ENCODE data around the gene MRPS14.
A peak's percentile ranks its signal among the peaks of the same experiment; 100 is the strongest.

Gene MRPS14

DNA sequence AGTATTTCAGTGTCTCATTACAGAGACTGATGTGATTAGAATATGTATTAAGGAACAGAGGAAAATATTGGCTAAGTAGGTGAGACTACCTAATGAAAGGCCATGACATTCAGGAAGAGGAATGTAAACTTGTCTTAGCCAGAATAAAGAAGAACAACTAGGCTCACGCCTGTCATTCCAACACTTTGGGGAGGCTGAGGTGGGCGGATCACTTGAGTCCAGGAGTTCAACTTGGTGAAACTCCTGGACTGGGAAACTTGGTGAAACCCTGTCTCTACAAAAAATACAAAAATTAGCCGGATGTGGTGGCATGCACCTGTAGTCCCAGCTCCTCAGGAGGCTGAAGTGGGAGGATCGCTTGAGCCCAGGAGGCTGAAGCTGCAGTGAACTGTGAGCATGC, 38.3 kb downstream of the MRPS14 start:
- no peak for DNase-seq (ENCODE audit: low spot score)

DNA sequence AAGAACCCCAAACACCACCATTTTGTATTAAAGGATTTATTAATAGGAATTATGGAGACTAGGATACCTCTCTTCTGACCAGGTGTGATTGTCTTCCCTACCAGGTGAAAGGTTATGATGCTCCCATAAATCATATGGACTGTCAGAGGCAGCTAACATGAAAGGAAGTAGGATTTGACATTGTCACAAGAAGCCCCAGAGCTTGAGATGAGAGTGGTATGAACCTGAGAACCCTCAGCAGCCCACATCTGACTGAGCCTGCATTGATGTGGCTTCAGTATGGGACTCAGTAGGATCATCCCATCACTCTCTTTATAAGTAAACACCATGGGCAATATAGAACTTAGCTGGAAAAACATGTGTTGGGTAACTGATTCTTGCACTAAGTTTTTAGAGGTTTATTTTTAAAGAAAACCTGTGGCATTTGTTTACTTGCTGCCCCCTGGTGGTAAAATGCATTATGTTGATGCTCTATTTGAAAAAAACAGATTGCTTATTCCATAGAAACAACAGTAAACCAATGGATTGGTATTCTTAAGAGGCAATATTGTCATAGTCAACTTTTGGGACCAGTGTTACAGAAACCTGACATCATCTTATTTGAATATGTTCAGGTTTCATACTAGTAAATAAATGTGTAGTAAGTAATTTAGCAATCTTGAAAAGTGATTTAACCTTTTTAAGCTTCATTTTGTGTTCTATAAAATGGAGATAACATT, 40.1 kb downstream of the MRPS14 start:
- peak; percentile 71 for DNase-seq (ENCODE audit: low spot score)

DNA sequence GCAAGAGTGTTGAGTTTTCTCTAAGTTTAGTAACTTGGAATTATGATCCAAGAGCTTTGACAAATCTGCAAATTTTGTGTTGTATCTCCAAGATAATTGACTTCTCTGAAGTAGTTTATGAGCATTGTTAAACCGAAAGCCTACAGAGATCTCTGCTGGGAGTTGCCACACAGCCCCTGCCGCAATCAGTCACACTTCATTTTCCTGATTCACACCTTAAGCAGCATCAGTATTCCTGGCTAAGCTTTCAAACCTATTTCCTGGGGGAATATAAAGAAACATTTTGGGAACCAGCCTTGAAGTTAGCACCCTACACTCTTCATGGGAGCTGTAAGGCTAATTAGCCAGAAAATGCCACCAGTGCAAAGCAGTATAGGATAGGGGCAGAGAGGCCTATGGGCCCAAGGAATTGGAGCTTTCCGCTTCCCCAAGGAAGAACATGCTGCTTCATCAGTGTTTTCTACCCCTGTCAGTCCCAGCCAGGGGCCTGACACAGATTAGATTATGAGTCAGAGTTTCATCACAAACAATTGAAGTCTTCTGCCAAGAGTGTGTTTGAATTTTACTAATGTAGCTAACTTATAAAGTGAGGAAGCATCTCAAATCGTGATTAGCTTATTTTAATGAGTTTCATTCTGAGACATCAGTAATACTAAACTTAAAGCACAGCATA, 46.7 kb downstream of the MRPS14 start:
- DNase-seq (ENCODE audit: low spot score), result no peak

DNA sequence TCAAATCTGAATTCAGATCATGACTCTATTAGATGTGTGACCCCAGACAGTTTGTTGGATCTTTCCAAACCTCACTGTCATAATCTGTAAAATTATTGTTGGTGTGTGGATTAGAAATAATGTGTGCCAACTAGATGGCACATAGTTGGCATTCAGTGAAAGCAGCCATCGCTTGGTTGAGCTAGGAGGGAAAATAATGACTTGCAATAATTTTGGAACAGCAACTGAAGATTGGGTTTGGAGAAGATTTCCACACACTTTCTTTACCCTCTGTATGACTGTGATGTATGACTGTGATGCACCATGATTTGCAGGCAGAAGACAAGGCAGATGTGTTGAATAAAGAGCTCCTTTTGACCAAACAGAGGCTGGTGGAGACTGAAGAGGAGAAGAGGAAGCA, 47.5 kb downstream of the MRPS14 start:
- no peak for DNase-seq (ENCODE audit: low spot score)

DNA sequence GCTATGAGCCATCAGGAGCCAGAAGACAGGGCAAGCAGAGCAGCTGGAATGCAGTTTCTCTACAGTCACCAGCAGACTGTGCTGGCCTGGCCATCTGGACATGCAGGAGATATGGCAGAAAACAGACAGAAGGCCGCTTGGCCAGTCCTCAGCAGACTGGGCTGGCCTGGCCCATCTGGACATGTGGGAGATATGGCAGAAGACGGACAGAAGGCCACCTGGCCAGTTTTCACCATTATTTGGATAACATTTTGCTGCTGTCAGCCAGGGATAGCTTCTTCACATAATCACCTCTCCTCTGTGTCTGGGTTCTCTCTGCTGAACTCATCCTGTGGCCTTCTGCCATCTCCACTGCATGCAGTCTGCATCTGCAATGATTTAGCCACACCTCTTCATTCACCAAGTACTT, 48.5 kb downstream of the MRPS14 start:
- peak; percentile 94 for DNase-seq (ENCODE audit: low spot score)

DNA sequence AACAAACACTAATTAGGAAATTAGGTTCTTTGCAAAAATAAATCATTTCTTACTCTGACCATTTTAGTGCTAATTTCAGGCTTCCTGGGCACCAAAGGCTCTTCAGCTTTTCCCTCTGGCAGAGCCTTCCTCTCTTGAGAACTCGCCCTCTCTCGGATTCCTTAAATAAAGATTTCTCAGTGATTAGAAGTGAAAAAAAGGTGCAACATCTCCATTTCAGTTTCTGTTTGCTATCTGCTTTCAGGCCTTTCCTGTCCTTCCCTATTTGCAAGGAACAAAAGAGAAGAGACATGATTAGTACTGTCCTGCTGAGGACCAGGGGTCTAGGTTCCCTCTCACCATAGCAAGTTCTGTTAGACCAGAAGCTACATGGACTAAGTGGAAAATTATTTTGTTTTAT, 51.3 kb downstream of the MRPS14 start:
- no peak for DNase-seq (ENCODE audit: low spot score)

DNA sequence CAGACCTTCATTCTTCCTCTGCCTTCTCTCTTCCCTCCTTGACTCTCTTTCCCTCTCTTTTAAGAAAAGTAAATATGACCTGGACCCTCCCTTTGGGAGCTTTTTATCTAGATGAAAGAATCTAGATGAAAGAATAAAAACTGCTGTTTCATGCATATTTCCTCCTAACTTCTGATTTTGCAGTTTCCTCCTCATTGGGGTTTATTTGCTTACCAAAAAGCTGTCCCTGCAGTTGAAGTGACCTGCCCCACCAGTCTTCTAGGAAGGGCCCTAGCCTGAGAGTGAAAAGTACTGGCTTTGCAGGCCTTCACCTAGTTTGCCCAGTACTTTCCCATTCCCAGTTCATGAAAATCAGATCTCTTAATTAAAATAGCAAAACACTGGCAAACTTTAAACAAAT, 51.8 kb downstream of the MRPS14 start:
- no peak for DNase-seq (ENCODE audit: low spot score)

DNA sequence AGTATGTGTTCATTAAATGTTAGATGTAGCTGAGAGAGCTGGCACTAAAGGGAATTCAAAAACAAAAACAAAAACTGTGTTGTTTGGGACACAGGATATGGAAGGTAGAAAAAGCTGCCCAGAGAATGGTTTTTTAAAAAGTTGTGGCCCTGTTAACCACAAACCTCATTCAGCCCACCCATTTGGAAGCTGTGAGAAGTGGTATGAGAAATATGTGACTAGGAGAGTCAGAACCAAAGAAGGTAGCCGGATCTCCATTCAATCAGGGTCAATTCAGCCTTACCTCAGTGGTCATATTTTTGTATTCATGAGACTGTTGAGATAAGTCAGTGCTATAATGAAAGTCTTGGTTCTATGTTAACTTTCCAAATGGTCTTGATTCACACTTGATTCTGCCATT, 53.2 kb downstream of the MRPS14 start:
- DNase-seq (ENCODE audit: low spot score), result no peak

DNA sequence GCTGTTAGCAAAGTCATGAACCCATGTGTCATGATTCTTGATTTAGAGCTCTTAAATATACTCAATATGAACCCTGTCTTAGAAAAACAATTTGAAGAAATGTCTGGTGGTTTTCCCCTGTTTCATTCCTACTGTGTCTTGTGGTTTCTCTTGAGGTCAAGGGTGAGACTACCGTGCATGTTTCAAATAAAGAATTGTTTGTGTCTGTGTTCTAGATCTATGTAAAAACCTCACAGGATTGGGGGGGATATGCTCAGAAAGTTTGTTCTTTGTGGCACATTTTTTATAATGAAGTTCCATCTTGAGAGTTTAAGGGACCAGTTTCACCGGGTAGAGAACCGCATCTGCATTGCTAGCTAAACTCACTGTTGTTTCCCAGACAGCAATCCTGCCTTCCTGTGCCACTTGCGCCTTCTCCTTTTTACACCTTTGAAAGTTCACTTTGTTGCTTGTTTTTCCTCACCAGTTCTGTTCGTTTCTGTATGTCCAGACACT, 54.4 kb downstream of the MRPS14 start:
- no peak for DNase-seq (ENCODE audit: low spot score)

DNA sequence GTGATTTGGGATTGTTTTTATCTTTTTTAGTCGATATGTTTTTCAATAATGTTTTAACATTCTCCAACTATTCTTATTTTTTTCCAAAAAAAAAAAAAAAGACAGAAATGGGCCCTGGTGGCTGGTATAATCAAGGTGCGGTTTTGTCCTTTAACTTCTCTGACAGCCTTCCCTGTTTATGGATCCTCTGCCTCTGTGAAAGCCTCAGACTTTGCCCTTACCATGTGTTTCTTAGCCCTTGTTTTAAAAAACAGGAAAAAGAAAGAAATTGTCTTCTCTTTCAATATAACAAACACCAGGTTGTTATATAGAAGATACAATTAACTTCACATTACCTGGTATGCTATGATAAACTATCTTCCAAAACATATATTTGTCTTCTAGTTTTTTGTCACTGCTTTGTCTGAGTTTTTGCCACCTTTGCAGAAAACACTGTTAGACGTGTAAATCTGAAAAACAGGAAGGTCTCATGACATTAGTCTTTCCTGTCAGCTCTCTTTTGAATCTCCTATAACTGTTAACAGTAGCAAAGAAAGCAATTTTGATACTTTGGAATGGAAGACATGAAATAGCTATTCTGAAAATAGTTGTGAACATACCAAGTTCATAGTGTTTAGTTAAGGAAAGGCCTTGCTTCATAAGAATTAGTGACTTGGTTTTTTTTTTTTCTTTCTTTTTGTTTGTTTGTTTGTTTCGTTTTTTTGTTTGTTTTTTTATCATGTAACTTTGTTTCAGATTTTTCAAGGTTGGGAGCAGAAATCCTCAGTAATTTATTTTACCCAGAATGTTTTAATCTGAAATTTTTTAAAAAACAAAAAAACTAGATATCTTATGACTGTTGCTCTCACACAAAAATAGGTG, 55.1 kb downstream of the MRPS14 start:
- no peak for DNase-seq (ENCODE audit: low spot score)

DNA sequence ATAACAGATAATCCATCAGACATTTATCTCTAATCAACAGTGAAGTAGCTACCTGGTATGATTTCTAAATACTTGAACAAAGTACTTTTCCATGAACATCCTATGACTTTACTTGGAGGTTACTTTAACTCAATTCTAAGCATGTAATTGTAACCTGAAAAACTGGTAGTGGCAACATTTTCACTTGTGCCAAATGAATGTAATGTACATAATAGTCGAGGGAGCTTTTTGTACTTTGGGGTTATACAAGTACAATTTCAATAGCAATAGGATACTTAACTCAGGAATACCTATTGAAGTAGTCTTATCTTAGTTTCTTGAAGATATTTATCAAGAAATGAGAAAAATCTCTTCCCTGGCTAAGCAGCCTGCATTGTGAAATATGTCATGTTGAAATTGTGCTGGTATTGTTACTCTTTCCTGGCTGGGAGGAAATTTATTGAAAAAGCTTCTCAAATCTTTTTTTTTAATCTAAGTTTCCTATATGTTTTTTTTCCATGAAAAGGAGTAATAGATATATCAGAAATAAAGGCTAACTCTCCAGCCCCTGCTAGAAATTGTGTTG, 57.1 kb downstream of the MRPS14 start:
- no peak for DNase-seq (ENCODE audit: low spot score)

DNA sequence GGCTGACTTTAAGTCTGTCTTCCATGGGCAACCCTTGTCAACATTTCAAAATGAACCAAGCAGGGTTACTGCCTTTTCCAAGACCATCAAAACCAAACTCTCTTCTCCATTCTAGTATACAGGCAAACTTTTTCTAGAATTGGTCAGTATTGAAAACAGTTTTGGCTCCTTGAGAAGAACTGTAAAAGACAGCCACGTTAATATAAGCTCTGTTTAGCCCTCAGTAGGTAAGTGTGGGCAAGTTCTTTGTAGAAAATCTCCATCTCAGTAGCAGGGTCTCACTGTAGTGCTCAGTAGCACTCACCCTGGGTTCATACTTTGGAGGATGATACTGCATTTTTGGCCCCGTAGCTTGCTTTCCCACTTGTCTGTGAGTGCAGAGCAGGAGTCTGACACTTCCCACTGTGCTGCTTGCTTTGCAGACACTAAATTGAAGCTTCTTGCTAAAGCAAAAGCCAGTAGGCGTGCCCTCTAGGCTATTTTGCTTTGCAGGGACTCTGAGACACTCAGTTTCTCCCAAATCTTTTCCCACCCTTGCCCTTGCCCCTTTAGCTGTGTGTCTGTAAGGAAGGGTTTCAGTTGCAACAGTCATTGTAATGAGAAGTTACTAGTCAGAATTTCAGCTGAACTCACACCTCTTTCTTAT, 57.7 kb downstream of the MRPS14 start:
- DNase-seq (ENCODE audit: low spot score), result peak; percentile 72

DNA sequence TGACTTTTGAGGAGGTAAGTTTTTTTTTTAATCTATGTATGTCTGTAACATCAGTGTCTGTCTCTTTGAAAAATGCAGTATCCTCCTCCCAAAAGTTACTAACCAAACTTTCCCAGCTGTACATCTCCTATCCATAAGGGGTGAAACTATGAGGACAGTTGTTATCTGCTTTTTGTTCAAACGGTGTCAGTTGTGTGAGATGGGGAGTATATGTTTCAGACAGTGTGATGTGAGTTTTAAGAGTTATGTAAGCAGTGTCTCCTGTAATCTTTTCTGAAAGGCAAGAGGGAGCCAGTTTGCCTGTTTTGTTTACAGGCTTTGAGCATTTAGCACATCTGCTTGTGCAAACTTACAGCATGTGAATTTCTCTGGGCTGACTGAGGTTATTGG, 58.3 kb downstream of the MRPS14 start:
- DNase-seq (ENCODE audit: low spot score), result no peak

DNA sequence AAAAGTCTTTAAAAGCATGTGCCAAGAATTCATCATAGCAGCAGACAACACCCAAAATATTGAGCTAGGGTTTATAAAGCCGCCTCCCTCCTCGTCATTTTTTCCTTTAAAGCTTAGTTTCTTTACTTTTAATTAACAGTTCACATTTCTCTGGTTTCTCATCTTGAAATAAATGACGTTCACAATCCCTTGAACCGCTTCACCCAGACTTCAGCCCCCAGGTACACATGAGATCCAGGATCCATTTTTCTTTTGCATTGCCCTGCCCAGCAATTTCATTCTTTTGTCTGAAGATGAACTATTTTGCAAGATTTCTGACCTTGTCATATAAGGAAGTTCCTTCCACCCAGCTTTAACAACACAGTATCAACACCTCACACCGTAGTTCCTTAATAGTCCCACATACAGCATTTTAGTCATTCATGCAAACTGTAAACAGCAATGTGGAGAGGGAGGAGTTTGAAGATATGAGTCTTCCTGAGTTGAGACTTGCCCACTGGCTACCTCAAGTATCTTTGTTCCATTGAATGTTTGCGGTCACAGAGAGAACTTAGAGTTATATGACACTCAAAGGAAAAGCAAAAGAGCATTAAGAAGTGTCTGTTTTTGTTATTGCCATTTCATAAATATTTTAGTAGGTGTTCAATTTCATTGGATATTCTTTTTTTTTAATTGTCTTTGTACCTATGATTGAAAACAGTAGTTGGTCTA, 58.8 kb downstream of the MRPS14 start:
- no peak for DNase-seq (ENCODE audit: low spot score)

DNA sequence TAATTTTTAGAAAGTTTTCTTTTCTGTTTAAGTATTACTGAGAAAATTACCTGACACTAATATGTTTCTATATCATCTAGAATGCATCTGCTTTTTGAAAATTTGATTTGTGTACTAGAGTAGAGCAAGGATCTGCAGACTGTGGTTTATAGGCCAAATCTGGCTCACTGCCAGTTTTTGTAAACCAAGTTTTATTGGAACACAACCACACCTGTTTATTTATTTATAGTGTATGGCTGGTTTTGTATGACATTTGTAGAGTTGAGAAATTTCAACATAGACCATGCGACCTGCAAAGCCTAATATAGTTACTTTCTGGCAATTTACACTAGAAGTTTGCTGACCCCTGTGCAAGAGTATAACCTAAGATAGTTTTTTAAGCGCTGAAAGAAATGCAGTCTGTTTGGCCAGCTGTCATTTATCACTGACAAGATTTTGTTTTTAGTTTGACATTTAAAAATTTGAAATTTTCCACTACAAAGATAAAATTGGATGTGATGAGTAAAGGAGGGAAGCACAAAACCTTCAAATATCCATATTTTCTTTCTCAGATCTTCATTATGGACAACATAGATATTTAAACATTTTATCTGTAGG, 59.6 kb downstream of the MRPS14 start:
- DNase-seq (ENCODE audit: low spot score), result no peak
